Smooth muscle cell (in vitro differentiated cells): ENCODE data around the gene NONO. TPM values are rescaled to one million over a fixed set of nuclear protein-coding genes. Genes with fewer than 3 reads are reported as not detected.
"Not testable (repeated sequence)": the region's sequence is repeated elsewhere in the genome, so short reads cannot be mapped to it uniquely, and the experiment has no call there.

ENCODE experiments used
- DNase-seq: peaks from one replicate; lab custom pipeline; 2025; ENCODE audit not compliant: unreplicated experiment; lab: John Stamatoyannopoulos, UW
- H2AFZ ChIP-seq: fragments of 200-600 bp; sonication (generic); 2 replicates; pipeline ENCODE4 v1.6.0; 2016; ENCODE audit warnings: antibody characterized with exemption, low read depth, mild to moderate bottlenecking
- H3F3A ChIP-seq: fragments of 200-600 bp; sonication (generic); 2 replicates; pipeline ENCODE4 v1.6.0; 2017; ENCODE audit warnings: antibody characterized with exemption, low read depth
- H3K27ac ChIP-seq: fragments of 200-600 bp; sonication (generic); 2 replicates; pipeline ENCODE4 v1.5.1; 2016; ENCODE audit warnings: low read depth, mild to moderate bottlenecking
- H3K27me3 ChIP-seq: fragments of 200-600 bp; sonication (generic); 2 replicates; pipeline ENCODE4 v1.6.1; 2016; ENCODE audit warnings: low read depth, mild to moderate bottlenecking
- H3K36me3 ChIP-seq: fragments of 200-600 bp; sonication (generic); 2 replicates; pipeline ENCODE4 v1.5.1; 2016; ENCODE audit warnings: low read depth
- H3K4me1 ChIP-seq: fragments of 200-600 bp; sonication (generic); 2 replicates; pipeline ENCODE4 v1.5.1; 2016; ENCODE audit warnings: low read depth
- H3K4me2 ChIP-seq: fragments of 200-600 bp; sonication (generic); 2 replicates; pipeline ENCODE4 v1.6.0; 2016; ENCODE audit warnings: mild to moderate bottlenecking
- H3K4me3 ChIP-seq: fragments of 200-600 bp; sonication (generic); 2 replicates; pipeline ENCODE4 v1.5.1; 2016; ENCODE audit warnings: mild to moderate bottlenecking
- H3K79me2 ChIP-seq: fragments of 200-600 bp; sonication (generic); 2 replicates; pipeline ENCODE4 v1.6.0; 2016; ENCODE audit warnings: low read depth, mild to moderate bottlenecking
- H3K9ac ChIP-seq: fragments of 200-600 bp; sonication (generic); 2 replicates; pipeline ENCODE4 v1.6.0; 2016; ENCODE audit warnings: low read depth
- H3K9me3 ChIP-seq: fragments of 200-600 bp; sonication (generic); replicated peaks from 2 replicates; pipeline ENCODE4 v1.5.1; 2016; ENCODE audit warnings: low read depth
- H4K20me1 ChIP-seq: fragments of 200-600 bp; sonication (generic); 2 replicates; pipeline ENCODE4 v1.6.0; 2016; ENCODE audit warnings: low read depth
- WGBS: methylation state at CpG from one replicate; pipeline ENCODE4 v1.1.7; 2016; ENCODE audit warnings: low lambda C conversion rate; 5-methylcytosine and 5-hydroxymethylcytosine counted together
- polyA plus RNA-seq: library from polyadenylated mRNA; unstranded; fragments of >200 nt; fragmentation: Nextera tagmentation; extraction: Ambion mirVana; gene quantifications from 2 replicates; pipeline ENCODE4 v1.2.1, GENCODE V29; 2016
- total RNA-seq: library from RNA; depleted of rRNA; stranded (reverse); fragments of >200 nt; gene quantifications from 2 replicates; pipeline ENCODE4 v1.2.3, GENCODE V29; 2014
- TF ChIP-seq, protein P1 (sequence below): fragments of 200-600 bp; sonication (generic); IDR thresholded peaks from 2 replicates; pipeline ENCODE4 v1.5.1; 2017; ENCODE audit warnings: borderline replicate concordance, mild to moderate bottlenecking, antibody characterized with exemption; ENCODE audit not compliant: insufficient read depth, poor library complexity, severe bottlenecking

The NONO gene
- total and polyA plus RNA-seq, 2 experiments from 2014 or later = 192 to 256 TPM

DNA sequence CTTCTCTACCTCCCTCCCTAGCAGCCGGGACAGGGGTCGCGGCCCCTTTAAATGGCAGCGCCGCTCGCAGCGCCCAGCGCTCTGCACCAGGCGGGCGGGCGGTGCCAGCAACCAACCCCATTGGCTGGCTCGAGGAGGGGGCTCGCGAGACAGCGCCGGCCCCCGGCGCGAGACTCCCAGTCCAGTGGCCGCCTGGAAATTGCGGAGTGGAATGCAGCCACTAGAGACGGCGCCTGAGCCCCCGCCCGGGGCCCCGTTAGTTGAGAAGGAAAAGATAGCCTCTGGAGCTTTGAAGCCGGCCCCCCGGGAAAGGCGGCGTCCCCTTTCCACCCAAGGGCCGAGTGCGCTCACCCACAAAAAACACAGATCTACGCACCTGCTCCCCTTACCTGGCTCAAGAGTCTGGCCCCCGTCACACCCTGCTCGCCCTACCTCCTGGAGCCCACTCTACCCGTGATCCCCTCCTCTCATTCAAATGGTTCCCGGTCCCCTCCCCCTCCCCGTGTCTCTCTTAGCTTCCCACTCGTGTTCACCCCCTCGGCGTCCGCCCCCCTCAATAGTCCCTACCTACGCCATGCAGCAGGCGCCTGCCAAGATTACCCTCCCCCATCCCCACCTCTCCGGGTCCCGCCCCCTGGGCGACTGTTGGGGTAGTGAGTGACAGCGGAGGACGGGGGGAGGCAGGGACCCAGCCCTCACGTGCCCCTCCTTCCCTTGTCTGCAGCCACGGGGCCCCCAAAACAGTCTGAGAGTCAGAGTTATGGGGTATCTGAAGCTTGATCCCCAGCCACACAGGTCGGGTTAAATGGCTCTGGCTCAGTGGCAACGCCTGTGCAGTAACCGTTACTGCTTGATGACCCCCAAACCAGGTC is 29.1 kb upstream of the NONO start, which contains the start of gene ZMYM3:
TSS of gene ZMYM3 (minus strand) at position 49 of the 872 bp plus-strand sequence. CDS start 885 bp downstream, outside the sequence.
- Histone ChIP-seq H3K36me3 (no peaks in the 10 kb centered on the region), H3K27me3 (no peaks in the 10 kb centered on the region), H3K4me1 (no peaks in the 10 kb centered on the region), H3K9me3 (no peaks in the 10 kb centered on the region), H3K9ac (peak within 1 kb of the TSS; percentile 74), H2AFZ (peak within 1 kb of the TSS; percentile 62), H3K4me3 (peak within 1 kb of the TSS; percentile 88), H3K27ac (peak within 1 kb of the TSS; percentile 82), H3K4me2 (peak within 1 kb of the TSS; percentile 81), H3K79me2 (no peaks in the 10 kb centered on the region), H4K20me1 (no peaks in the 10 kb centered on the region), H3F3A (no peaks in the 10 kb centered on the region)
- WGBS = 55% methylated on average over 41 of the region's 54 CpGs
- TF ChIP-seq, protein P1, sequence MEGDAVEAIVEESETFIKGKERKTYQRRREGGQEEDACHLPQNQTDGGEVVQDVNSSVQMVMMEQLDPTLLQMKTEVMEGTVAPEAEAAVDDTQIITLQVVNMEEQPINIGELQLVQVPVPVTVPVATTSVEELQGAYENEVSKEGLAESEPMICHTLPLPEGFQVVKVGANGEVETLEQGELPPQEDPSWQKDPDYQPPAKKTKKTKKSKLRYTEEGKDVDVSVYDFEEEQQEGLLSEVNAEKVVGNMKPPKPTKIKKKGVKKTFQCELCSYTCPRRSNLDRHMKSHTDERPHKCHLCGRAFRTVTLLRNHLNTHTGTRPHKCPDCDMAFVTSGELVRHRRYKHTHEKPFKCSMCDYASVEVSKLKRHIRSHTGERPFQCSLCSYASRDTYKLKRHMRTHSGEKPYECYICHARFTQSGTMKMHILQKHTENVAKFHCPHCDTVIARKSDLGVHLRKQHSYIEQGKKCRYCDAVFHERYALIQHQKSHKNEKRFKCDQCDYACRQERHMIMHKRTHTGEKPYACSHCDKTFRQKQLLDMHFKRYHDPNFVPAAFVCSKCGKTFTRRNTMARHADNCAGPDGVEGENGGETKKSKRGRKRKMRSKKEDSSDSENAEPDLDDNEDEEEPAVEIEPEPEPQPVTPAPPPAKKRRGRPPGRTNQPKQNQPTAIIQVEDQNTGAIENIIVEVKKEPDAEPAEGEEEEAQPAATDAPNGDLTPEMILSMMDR = no peak
- peak; percentile 34 for DNase-seq

DNA sequence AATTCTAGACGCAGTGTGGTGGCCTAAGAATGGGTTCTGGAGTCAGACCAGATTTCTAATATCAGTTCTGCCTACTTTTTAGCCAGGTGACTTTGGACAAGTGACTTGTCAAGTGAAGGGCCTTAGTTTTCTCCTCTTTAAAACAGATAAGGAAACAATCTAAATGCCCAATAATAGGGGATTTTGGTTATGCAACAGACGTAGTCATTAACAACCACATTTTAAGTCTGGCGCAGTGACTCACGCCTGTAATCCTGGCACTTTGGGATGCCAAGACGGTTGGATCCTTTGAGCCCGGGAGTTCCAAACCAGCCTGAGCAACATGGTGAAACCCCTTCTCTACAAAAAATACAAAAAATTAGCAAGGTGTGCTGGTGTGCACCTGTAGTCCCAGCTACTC is 27.4 kb upstream of the NONO start:
- no peak overlapping the region for H3K4me3 ChIP-seq
- no peaks in the 10 kb centered on the region for H3K27me3 ChIP-seq
- no peak for DNase-seq
- H3F3A ChIP-seq = no peaks in the 10 kb centered on the region
- H4K20me1 ChIP-seq = no peaks in the 10 kb centered on the region
- peak overlapping the region; percentile 20 for H3K9ac ChIP-seq
- peak overlapping the region; percentile 81 for H3K4me2 ChIP-seq
- no peak overlapping the region for H2AFZ ChIP-seq
- no peaks in the 10 kb centered on the region for H3K9me3 ChIP-seq
- peak overlapping the region; percentile 82 for H3K27ac ChIP-seq
- no peaks in the 10 kb centered on the region for H3K4me1 ChIP-seq
- TF ChIP-seq, protein P1 = no peak
- 54% methylated on average over 6 of the region's 6 CpGs for WGBS
- H3K36me3 ChIP-seq = no peaks in the 10 kb centered on the region
- H3K79me2 ChIP-seq = no peaks in the 10 kb centered on the region

DNA sequence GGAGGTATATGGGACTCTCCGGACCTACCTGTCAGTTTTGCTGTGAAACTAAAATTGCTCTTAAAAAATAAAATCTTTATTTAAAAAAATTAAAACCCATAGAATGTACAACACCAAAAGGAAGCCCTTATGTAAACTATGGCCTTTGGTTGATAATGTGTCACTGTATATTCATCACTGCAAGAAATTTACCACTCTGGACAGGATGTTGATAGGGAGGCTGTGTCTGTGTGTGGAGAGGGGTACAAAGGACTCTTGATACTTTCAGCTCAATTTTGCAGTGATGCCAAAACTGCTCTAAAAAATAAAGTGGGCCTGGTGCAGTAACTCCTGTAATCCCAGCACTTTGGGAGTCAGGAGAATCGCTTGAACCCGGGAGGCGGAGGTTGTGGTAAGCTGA is 26.6 kb upstream of the NONO start:
- H3K79me2 ChIP-seq = no peaks in the 10 kb centered on the region
- no peaks in the 10 kb centered on the region for H3F3A ChIP-seq
- DNase-seq = no peak
- no peaks in the 10 kb centered on the region for H4K20me1 ChIP-seq
- no peak overlapping the region for H3K9ac ChIP-seq
- H3K4me1 ChIP-seq = no peaks in the 10 kb centered on the region
- no peaks in the 10 kb centered on the region for H3K27me3 ChIP-seq
- no peak overlapping the region for H2AFZ ChIP-seq
- TF ChIP-seq, protein P1 = no peak
- H3K9me3 ChIP-seq = no peaks in the 10 kb centered on the region
- peak overlapping the region; percentile 25 for H3K4me2 ChIP-seq
- no peak overlapping the region for H3K4me3 ChIP-seq
- 79% methylated on average over 4 of the region's 4 CpGs for WGBS
- peak overlapping the region; percentile 82 for H3K27ac ChIP-seq
- no peaks in the 10 kb centered on the region for H3K36me3 ChIP-seq

DNA sequence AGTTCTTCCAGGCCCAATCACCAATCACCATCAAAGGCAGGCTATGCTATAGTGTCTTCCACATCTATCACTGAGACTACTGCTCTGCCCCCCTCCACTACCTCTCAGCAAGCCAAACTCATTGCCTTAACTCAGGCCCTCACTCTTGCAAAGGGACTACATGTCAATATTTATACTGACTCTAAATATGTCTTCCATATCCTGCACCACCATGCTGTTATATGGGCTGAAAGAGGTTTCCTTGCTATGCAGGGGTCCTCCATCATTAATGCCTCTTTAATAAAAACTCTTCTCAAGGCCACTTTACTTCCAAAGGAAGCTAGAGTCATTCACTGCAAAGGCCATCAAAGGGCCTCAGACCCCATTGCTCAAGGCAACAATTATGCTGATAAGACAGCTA is 14.8 kb upstream of the NONO start:
- H3K79me2 ChIP-seq, H2AFZ ChIP-seq, H3K36me3 ChIP-seq, H4K20me1 ChIP-seq, H3K4me1 ChIP-seq, H3K27me3 ChIP-seq, H3K27ac ChIP-seq, DNase-seq, H3K4me2 ChIP-seq, H3F3A ChIP-seq, H3K4me3 ChIP-seq, H3K9me3 ChIP-seq, H3K9ac ChIP-seq: not testable (repeated sequence)
